Sigmoid colon (tissue), 7 donors: ENCODE results near the gene CSF3. TPM values are rescaled to one million over a fixed set of nuclear protein-coding genes. Genes with fewer than 3 reads are reported as not detected.

Experiments used
- DNase-seq: peaks from one replicate; pipeline ENCODE4 v3.0.0-alpha.2; 2019
- H3K27ac ChIP-seq, 4 donors: fragments of 200-600 bp; sonication (generic); one replicate each; pipeline ENCODE4 v1.5.1; 2016 to 2019; ENCODE audit warnings: mild to moderate bottlenecking in 1 of 4
- H3K27me3 ChIP-seq, 3 donors: fragments of 200-600 bp; sonication (generic); one replicate each; pipeline ENCODE4 v1.5.1; 2019; ENCODE audit warnings: mild to moderate bottlenecking in 1 of 3
- H3K36me3 ChIP-seq, 4 donors: fragments of 200-600 bp; sonication (generic); one replicate each; pipeline ENCODE4 v1.5.1; 2016 to 2019
- H3K4me1 ChIP-seq, 4 donors: fragments of 200-600 bp; sonication (generic); one replicate each; pipeline ENCODE4 v1.5.1; 2017 to 2019
- H3K4me3 ChIP-seq, 4 donors: fragments of 200-600 bp; sonication (generic); one replicate each; pipeline ENCODE4 v1.5.1; 2017 to 2019; ENCODE audit warnings: mild to moderate bottlenecking in 2 of 4, moderate library complexity in 1 of 4
- H3K9me3 ChIP-seq, 4 donors: fragments of 200-600 bp in 3 of 4; sonication (generic) in 3 of 4; one replicate each; pipeline versions ENCODE4 v1.5.1 to v1.6.1; 2013 to 2019
- EP300 ChIP-seq, 4 donors: sonication (generic); formaldehyde crosslinking; IDR thresholded peaks; one replicate each; pipeline ENCODE4 v1.6.1; 2017; ENCODE audit warnings: antibody characterized with exemption in 4 of 4
- POLR2A ChIP-seq, 2 donors: fragments of 450-650 bp; IDR thresholded peaks; one replicate each; pipeline ENCODE4 v1.6.1; 2016; ENCODE audit warnings: antibody characterized with exemption in 2 of 2, mild to moderate bottlenecking in 2 of 2, moderate library complexity in 2 of 2
- POLR2AphosphoS5 ChIP-seq, 4 donors: sonication (generic); formaldehyde crosslinking; IDR thresholded peaks; one replicate each; pipeline ENCODE4 v1.6.1; 2017; ENCODE audit warnings: antibody characterized with exemption in 4 of 4
- WGBS, 2 donors: extraction: QIAGEN DNeasy Blood & Tissue Kit; methylation state at CpG; one replicate each; pipeline ENCODE4 v1.1.7; 2013; 5-methylcytosine and 5-hydroxymethylcytosine counted together
- intact Hi-C: fragments of 100-400 bp; cut with DNase I; formaldehyde crosslinking; loops from one replicate; pipeline ENCODE4 v1.15.1; 2023
- polyA plus RNA-seq, 3 donors: library from polyadenylated mRNA; stranded (reverse); fragments of 200-250 nt; gene quantifications; one replicate each; pipeline ENCODE4 v1.2.3, GENCODE V29; 2013
- small RNA-seq, 3 donors: library from RNA; depleted of rRNA; stranded (forward); fragments of <200 nt; gene quantifications; one replicate each; pipeline ENCODE3, GENCODE V24; 2016
- total RNA-seq, 4 donors: library from RNA; depleted of rRNA; stranded (reverse); fragments of >200 nt; gene quantifications; one replicate each; pipeline ENCODE4 v1.1.0, GENCODE V29; 2016
- TF ChIP-seq, protein P1 (sequence below), 4 experiments: fragments of 450-650 bp in 3 of 4; fragments of 200-600 bp in 1 of 4; IDR thresholded peaks; one replicate each; pipeline ENCODE4 v1.5.1; 2016 to 2019; ENCODE audit warnings: antibody characterized with exemption in 4 of 4, mild to moderate bottlenecking in 3 of 4, moderate library complexity in 2 of 4
- donor health status: healthy with polysubstance abuse.
- donor health status: Bipolar disorder and iron deficiency.
- donor health status: healthy.

CSF3 gene
- total and polyA plus RNA-seq, 7 donors, result 1.2 to 23.3 (median 3.1) TPM; not detected in 4

- TF ChIP-seq EP300 (IDR thresholded peaks at IDR 0.05), result no peak
- TF ChIP-seq POLR2AphosphoS5 (IDR thresholded peaks at IDR 0.05), result peak in 1 of 4 donors; percentile 37
- intact Hi-C loops, result loop anchor here (1.0 to 2.0 kb wide), 3 partner anchors 11 to 47 kb away; no protein-coding TSS in a partner anchor
- peak overlapping the region; percentile 87 to 98 (median 95) for H3K4me3 ChIP-seq
Observed at GRCh38 chr17:40063901-40064531, 48.8 kb downstream of the CSF3 start.

DNA sequence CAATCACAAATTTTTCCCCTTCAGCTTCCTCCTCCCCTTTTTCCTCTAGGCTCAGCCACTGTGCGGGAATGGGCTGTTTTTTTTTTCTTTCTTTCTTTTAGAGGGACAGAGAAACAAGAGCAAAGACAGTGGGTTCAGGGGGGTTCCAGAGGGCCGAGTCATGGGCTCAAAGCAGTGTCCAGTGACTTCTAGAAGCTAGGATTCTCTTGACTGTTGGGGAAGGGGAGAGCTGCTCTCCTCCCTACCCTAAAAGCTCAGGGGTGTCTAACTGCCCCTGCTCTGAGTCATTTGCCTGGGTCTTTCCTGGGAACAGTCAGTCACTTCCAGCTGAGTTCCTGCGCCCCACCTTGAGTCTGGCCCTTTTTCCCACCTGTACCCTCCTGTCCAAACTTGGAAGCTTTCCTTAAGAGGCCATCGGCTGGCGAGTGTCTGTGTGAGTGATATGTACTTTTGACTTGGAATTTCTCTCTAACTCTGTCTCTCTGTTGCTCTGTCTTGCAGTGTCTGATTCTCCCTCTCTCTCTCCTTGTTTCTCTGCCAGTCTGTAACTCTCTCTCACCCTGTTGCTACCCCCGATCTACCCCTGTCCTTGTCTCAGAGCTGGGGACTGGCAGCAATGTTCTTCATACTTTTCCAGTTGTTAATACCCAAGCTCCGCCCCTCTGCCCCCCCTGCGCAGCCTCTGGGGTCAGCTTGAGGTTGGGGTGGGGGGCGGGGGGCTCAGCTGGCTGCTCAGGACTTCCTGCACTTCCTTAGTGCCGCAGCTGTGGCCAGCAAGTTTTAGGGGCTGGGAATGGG, 49.9 kb downstream of the CSF3 start:
- 13 to 34% methylated on average over 10 of the region's 10 CpGs for WGBS, 2 donors
- no peaks in the 10 kb centered on the region for H3K27me3 ChIP-seq

More at GRCh38 chr17:40063901-40064531, 48.8 kb downstream of the CSF3 start:
- DNase-seq, result no peak
- Histone ChIP-seq H3K27ac (peak overlapping the region; percentile 96 to 99 (median 98)), H3K9me3 (no peaks in the 10 kb centered on the region), H3K4me1 (peaks cover 0 to 83% (median 64%) of the 10 kb centered on the region in 4 donors), H3K27me3 (no peaks in the 10 kb centered on the region), H3K36me3 (no peaks in the 10 kb centered on the region)
- 5 to 37% methylated on average over 10 of the region's 10 CpGs for WGBS, 2 donors

DNA sequence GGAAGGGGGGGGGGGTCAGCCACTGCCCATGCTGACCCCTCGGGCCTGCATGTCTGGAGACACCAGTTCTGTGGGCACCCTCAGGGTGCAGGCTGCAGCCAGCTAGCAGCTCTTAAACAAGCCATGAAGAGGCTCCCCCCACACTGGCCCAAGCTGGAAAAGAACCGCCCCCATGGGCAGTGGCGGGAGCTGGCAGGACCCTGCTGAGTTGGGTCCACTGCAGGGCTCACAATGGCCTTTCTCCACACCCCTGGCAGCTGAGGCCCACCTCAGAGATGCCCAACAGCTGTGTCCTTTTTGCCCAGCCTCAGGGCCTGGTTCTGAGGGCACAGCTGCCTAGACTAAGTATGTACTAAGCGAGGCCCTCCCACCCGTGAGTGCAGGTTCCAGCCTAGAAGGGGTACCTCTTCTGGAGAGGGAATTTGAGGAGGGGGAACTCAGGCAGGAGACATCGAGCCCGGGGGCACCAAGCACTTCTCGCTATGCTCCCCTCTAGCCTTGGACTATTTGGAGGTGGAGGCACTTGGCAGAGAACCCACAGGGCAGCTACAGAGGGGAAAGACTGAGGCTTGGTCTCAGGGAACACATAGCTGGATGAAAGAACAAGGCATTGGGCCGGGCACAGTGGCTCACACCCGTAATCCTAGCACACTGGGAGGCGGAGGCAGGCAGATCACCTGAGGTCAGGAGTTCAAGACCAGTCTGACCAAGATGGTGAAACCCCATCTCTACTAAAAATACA, 50.7 kb downstream of the CSF3 start:
- peak overlapping the region; percentile 87 to 98 (median 95) for H3K4me3 ChIP-seq
- DNase-seq, result peak; percentile 73
- TF ChIP-seq, protein P1, sequence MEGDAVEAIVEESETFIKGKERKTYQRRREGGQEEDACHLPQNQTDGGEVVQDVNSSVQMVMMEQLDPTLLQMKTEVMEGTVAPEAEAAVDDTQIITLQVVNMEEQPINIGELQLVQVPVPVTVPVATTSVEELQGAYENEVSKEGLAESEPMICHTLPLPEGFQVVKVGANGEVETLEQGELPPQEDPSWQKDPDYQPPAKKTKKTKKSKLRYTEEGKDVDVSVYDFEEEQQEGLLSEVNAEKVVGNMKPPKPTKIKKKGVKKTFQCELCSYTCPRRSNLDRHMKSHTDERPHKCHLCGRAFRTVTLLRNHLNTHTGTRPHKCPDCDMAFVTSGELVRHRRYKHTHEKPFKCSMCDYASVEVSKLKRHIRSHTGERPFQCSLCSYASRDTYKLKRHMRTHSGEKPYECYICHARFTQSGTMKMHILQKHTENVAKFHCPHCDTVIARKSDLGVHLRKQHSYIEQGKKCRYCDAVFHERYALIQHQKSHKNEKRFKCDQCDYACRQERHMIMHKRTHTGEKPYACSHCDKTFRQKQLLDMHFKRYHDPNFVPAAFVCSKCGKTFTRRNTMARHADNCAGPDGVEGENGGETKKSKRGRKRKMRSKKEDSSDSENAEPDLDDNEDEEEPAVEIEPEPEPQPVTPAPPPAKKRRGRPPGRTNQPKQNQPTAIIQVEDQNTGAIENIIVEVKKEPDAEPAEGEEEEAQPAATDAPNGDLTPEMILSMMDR (IDR thresholded peaks at IDR 0.05), result no peak
- TF ChIP-seq POLR2AphosphoS5 (IDR thresholded peaks at IDR 0.05), result no peak
- TF ChIP-seq EP300 (IDR thresholded peaks at IDR 0.05), result no peak
- no peak for TF ChIP-seq POLR2A (IDR thresholded peaks at IDR 0.05)
- intact Hi-C loops, result no loop called here
- no peaks in the 10 kb centered on the region for H3K27me3 ChIP-seq
- H3K36me3 ChIP-seq, result no peaks in the 10 kb centered on the region
- no peaks in the 10 kb centered on the region for H3K9me3 ChIP-seq
- peak overlapping the region; percentile 96 to 99 (median 98) for H3K27ac ChIP-seq
- 65 to 75% methylated on average over 11 of the region's 11 CpGs for WGBS, 2 donors
- H3K4me1 ChIP-seq, result peaks cover 0 to 85% (median 79%) of the 10 kb centered on the region in 4 donors

More for the DNA sequence above, 49.9 kb downstream of the CSF3 start:
- Histone ChIP-seq H3K4me1 (peaks cover 0 to 85% (median 71%) of the 10 kb centered on the region in 4 donors), H3K9me3 (no peaks in the 10 kb centered on the region), H3K27ac (peak overlapping the region; percentile 96 to 99 (median 98)), H3K4me3 (peak overlapping the region; percentile 87 to 98 (median 95)), H3K36me3 (no peaks in the 10 kb centered on the region)
- no peak for DNase-seq
- TF ChIP-seq POLR2AphosphoS5 (IDR thresholded peaks at IDR 0.05) (no peak), POLR2A (IDR thresholded peaks at IDR 0.05) (no peak), EP300 (IDR thresholded peaks at IDR 0.05) (no peak)
- TF ChIP-seq, protein P1 (IDR thresholded peaks at IDR 0.05), result no peak
- intact Hi-C loops, result no loop called here

Small RNA genes within 50 kb of the gene (small RNA-seq; reads per million reads assigned to genes)
- gene SNORD124, result 930 to 1,493 (median 1,466) reads per million in 3 donors

Other genes starting within 250 kb of the CSF3 start
- gene IKZF3, start 151.1 kb upstream of the CSF3 start, total RNA-seq, result 1 to 10 TPM in 1 of 4 donors, under 1 TPM in 3; under 0.01 to 1.5 (median 0.34) TPM
- 10 to 100 TPM in 1 of 3 donors, under 1 TPM in 2; 0.23 to 12.3 (median 0.60) TPM for gene IKZF3, start 151.1 kb upstream of the CSF3 start, polyA plus RNA-seq
- not detected for gene ZPBP2, start 147.2 kb upstream of the CSF3 start, total RNA-seq
- under 1 TPM in 1 of 3 donors, not detected in 2; 0.03 TPM for gene ZPBP2, start 147.2 kb upstream of the CSF3 start, polyA plus RNA-seq
- gene GSDMB, start 96.8 kb upstream of the CSF3 start, total RNA-seq, result 10 to 100 TPM in 1 of 4 donors, 1 to 10 TPM in 3; 2.0 to 22.7 (median 4.8) TPM
- gene GSDMB, start 96.8 kb upstream of the CSF3 start, polyA plus RNA-seq, result 100 to 1,000 TPM in 1 of 3 donors, 10 to 100 TPM in 2; 50.5 to 133 (median 94.8) TPM
- 10 to 100 TPM; 39.8 to 55.7 (median 51.8) TPM for gene ORMDL3, start 87.8 kb upstream of the CSF3 start, total RNA-seq
- gene ORMDL3, start 87.8 kb upstream of the CSF3 start, polyA plus RNA-seq, result 10 to 100 TPM; 39.0 to 72.9 (median 43.9) TPM
- not detected for gene LRRC3C, start 87.7 kb upstream of the CSF3 start, total RNA-seq
- under 1 TPM in 1 of 3 donors, not detected in 2; 0.07 TPM for gene LRRC3C, start 87.7 kb upstream of the CSF3 start, polyA plus RNA-seq
- 1 to 10 TPM in 1 of 4 donors, not detected in 3; 1.3 TPM for gene GSDMA, start 52.4 kb upstream of the CSF3 start, total RNA-seq
- under 1 TPM in 2 of 3 donors, not detected in 1; 0.29 to 0.60 TPM for gene GSDMA, start 52.4 kb upstream of the CSF3 start, polyA plus RNA-seq
- 10 to 100 TPM; 53.2 to 71.3 (median 64.2) TPM for gene PSMD3, start 34.6 kb upstream of the CSF3 start, total RNA-seq
- gene PSMD3, start 34.6 kb upstream of the CSF3 start, polyA plus RNA-seq, result 100 to 1,000 TPM in 1 of 3 donors, 10 to 100 TPM in 2; 57.1 to 112 (median 78.1) TPM
- 10 to 100 TPM; 27.3 to 64.8 (median 31.7) TPM for gene MED24, start 39.0 kb downstream of the CSF3 start, total RNA-seq
- 10 to 100 TPM; 19.2 to 83.0 (median 29.1) TPM for gene MED24, start 39.0 kb downstream of the CSF3 start, polyA plus RNA-seq
- gene THRA, start 47.5 kb downstream of the CSF3 start, total RNA-seq, result 10 to 100 TPM; 78.8 to 86.1 (median 83.8) TPM
- 10 to 100 TPM; 25.4 to 35.4 (median 25.8) TPM for gene THRA, start 47.5 kb downstream of the CSF3 start, polyA plus RNA-seq
- 10 to 100 TPM in 3 of 4 donors, 1 to 10 TPM in 1; 4.1 to 12.8 (median 11.9) TPM for gene NR1D1, start 85.1 kb downstream of the CSF3 start, total RNA-seq
- 10 to 100 TPM in 1 of 3 donors, 1 to 10 TPM in 2; 4.4 to 11.4 (median 8.1) TPM for gene NR1D1, start 85.1 kb downstream of the CSF3 start, polyA plus RNA-seq
- gene MSL1, start 106.5 kb downstream of the CSF3 start, total RNA-seq, result 10 to 100 TPM; 52.3 to 92.2 (median 58.0) TPM
- 10 to 100 TPM; 29.4 to 63.5 (median 34.0) TPM for gene MSL1, start 106.5 kb downstream of the CSF3 start, polyA plus RNA-seq
- gene CASC3, start 125.1 kb downstream of the CSF3 start, total RNA-seq, result 10 to 100 TPM; 60.2 to 94.4 (median 70.7) TPM
- 10 to 100 TPM; 22.4 to 42.3 (median 24.0) TPM for gene CASC3, start 125.1 kb downstream of the CSF3 start, polyA plus RNA-seq
- gene RAPGEFL1, start 162.0 kb downstream of the CSF3 start, total RNA-seq, result 1 to 10 TPM in 3 of 4 donors, under 1 TPM in 1; 0.99 to 4.3 (median 2.6) TPM
- gene RAPGEFL1, start 162.0 kb downstream of the CSF3 start, polyA plus RNA-seq, result 10 to 100 TPM; 48.0 to 85.0 (median 66.8) TPM
- 10 to 100 TPM in 1 of 4 donors, 1 to 10 TPM in 3; 6.7 to 10.2 (median 8.7) TPM for gene WIPF2, start 203.9 kb downstream of the CSF3 start, total RNA-seq
- gene WIPF2, start 203.9 kb downstream of the CSF3 start, polyA plus RNA-seq, result 10 to 100 TPM; 11.4 to 20.3 (median 18.0) TPM